Measurements from ENCODE around the gene WASL. TPM values are rescaled to one million over a fixed set of nuclear protein-coding genes. Genes with fewer than 3 reads are reported as not detected.
A peak's percentile ranks its signal among the peaks of the same experiment; 100 is the strongest.
"Not testable (repeated sequence)": the region's sequence is repeated elsewhere in the genome, so short reads cannot be mapped to it uniquely, and the experiment has no call there.

WASL gene
- total RNA-seq, 2 experiments from 2014 or later, result 4.4 to 6.3 TPM

DNA sequence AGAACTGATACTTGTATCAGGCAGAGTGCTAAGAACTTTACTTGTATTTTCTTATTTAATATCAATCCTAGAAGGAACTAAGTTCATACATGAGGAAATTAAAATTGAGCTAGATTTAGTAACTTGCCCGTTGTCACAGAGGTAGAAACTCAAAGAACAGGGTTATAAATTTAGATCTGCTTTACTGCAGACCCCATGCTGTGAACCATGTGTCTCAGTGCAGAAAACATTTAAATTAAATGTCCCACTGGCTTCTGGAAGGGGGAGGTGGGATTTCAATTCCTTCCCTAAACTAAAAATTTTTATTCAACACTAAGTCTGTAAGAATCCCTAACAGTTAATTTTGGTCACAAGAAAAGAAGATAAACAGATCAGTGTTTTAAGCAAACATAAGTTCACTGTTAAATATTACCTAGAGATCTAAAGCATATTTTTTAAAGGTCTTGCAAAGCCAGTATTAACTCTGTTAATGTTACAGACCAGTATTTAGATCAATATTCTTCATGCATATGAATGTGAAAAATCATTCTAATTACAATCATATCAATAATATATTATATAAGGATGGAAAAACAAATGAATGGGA, 23.1 kb downstream of the WASL start:
- Histone ChIP-seq H3K9me3 (ENCODE audit: low read length) (no peaks in the 10 kb centered on the region; the same call in 1 of the 2 replicates), H2AFZ (ENCODE audit: low read length) (no peak overlapping the region), H4K20me1 (ENCODE audit: insufficient read depth, low read length) (peaks cover 23% of the 10 kb centered on the region; the same call in 1 of the 2 replicates), H3K4me1 (ENCODE audit: insufficient read depth, low read length, poor library complexity, severe bottlenecking) (peaks cover 22% of the 10 kb centered on the region), H3K4me3 (ENCODE audit: low read depth, low read length, poor library complexity, severe bottlenecking) (no peak overlapping the region), H3K79me2 (ENCODE audit: insufficient read depth, low read depth, low read length) (peaks cover 96% of the 10 kb centered on the region), H3K36me3 (ENCODE audit: insufficient read depth, low read length) (no peaks in the 10 kb centered on the region; the same call in 1 of the 2 replicates), H3K27ac (ENCODE audit: low read depth, low read length, poor library complexity, severe bottlenecking) (no peak overlapping the region), H3K4me2 (ENCODE audit: low read length) (0 out of 2 replicates have a peak overlapping the region, but pooled peaks have one; percentile 5), H3K9me2 (ENCODE audit: insufficient read depth, low read length) (no peaks in the 10 kb centered on the region)
- no peak for DNase-seq (ENCODE audit: low spot score)
- CTCF ChIA-PET (ENCODE audit: unreplicated experiment), result no interaction called here
- intact Hi-C loops (cut with micrococcal nuclease; ENCODE audit: unreplicated experiment), result no loop called here
- POLR2A ChIA-PET, result interaction anchor here (0.7 to 1.8 kb wide), 4 partner anchors 9 to 24 kb away, joined by 3 to 7 read pairs (median 4); partner anchors contain the start of gene WASL
- BruUV-seq (replicated peaks), result no TSS peak
- TF ChIP-seq, protein P1, sequence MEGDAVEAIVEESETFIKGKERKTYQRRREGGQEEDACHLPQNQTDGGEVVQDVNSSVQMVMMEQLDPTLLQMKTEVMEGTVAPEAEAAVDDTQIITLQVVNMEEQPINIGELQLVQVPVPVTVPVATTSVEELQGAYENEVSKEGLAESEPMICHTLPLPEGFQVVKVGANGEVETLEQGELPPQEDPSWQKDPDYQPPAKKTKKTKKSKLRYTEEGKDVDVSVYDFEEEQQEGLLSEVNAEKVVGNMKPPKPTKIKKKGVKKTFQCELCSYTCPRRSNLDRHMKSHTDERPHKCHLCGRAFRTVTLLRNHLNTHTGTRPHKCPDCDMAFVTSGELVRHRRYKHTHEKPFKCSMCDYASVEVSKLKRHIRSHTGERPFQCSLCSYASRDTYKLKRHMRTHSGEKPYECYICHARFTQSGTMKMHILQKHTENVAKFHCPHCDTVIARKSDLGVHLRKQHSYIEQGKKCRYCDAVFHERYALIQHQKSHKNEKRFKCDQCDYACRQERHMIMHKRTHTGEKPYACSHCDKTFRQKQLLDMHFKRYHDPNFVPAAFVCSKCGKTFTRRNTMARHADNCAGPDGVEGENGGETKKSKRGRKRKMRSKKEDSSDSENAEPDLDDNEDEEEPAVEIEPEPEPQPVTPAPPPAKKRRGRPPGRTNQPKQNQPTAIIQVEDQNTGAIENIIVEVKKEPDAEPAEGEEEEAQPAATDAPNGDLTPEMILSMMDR (conservative IDR thresholded peaks at IDR 0.05; ENCODE audit: low read length), result no peak
- TF ChIP-seq EZH2phosphoT487 (IDR thresholded peaks at IDR 0.05; ENCODE audit: borderline replicate concordance, low read depth, low read length), result no peak

DNA sequence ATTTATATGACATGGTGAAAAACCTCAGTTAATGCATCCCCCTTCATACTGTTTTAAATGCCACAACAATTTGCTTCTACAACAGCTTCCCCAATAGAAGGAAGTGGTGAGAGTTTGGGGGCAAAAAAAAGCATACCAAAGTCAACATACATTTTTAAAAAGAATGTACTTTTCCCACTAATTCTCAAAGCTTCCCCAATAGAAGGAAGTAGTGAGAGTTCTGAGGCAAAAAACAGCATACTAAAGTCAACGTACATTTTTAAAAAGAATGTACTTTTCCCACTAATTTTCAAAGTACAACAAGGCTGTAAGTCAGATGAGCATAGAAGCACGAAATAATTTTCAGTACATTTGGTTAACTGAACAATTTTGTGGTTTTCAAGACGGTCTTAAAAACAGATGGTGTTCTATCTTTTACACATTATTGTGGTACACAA, 24.0 kb downstream of the WASL start:
- Histone ChIP-seq H2AFZ (ENCODE audit: low read length) (no peak overlapping the region), H3K9me2 (ENCODE audit: insufficient read depth, low read length) (no peaks in the 10 kb centered on the region), H3K9me3 (ENCODE audit: low read length) (no peaks in the 10 kb centered on the region; the same call in 1 of the 2 replicates), H3K36me3 (ENCODE audit: insufficient read depth, low read length) (no peaks in the 10 kb centered on the region; the same call in 1 of the 2 replicates), H3K4me2 (ENCODE audit: low read length) (peak overlapping the region; percentile 35), H3K4me3 (ENCODE audit: low read depth, low read length, poor library complexity, severe bottlenecking) (no peak overlapping the region), H3K27ac (ENCODE audit: low read depth, low read length, poor library complexity, severe bottlenecking) (no peak overlapping the region), H3K79me2 (ENCODE audit: insufficient read depth, low read depth, low read length) (peaks cover 96% of the 10 kb centered on the region), H4K20me1 (ENCODE audit: insufficient read depth, low read length) (peaks cover 23% of the 10 kb centered on the region; the same call in 1 of the 2 replicates), H3K4me1 (ENCODE audit: insufficient read depth, low read length, poor library complexity, severe bottlenecking) (peaks cover 22% of the 10 kb centered on the region)
- ChIA-PET CTCF (ENCODE audit: unreplicated experiment) (no interaction called here), POLR2A (interaction anchor here (0.6 to 1.3 kb wide), 3 partner anchors 19 to 176 kb away, joined by 3 to 5 read pairs (median 3); partner anchors contain the start of gene WASL)
- no peak for DNase-seq (ENCODE audit: low spot score)
- no peak for TF ChIP-seq EZH2phosphoT487 (IDR thresholded peaks at IDR 0.05; ENCODE audit: borderline replicate concordance, low read depth, low read length)
- TF ChIP-seq, protein P1 (conservative IDR thresholded peaks at IDR 0.05; ENCODE audit: low read length), result no peak
- BruUV-seq (replicated peaks), result no TSS peak
- intact Hi-C loops (cut with micrococcal nuclease; ENCODE audit: unreplicated experiment), result no loop called here

DNA sequence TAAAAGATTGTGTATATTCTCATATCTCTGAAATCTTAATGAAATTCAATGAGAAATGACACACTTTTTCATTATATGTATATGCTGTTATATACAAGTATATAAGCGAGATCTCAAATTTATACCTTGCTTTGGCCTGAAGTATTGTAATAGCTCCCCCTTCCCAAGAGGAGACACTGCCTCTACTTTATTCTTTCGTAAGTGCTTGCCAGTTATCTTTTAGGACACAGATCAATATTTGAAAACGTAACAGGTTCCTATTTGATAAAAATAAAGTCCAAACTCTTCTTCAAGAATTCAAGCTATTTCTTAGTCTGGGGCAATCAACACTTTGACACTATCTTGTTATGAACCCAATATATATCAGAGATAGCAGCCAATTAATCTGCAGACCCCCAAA, 24.9 kb downstream of the WASL start:
- intact Hi-C loops (cut with micrococcal nuclease; ENCODE audit: unreplicated experiment), result no loop called here
- Histone ChIP-seq H2AFZ (ENCODE audit: low read length) (no peak overlapping the region), H3K9me3 (ENCODE audit: low read length) (no peaks in the 10 kb centered on the region), H3K36me3 (ENCODE audit: insufficient read depth, low read length) (no peaks in the 10 kb centered on the region), H4K20me1 (ENCODE audit: insufficient read depth, low read length) (peaks cover 21% of the 10 kb centered on the region; the same call in 1 of the 2 replicates), H3K79me2 (ENCODE audit: insufficient read depth, low read depth, low read length) (peaks cover 90% of the 10 kb centered on the region), H3K4me1 (ENCODE audit: insufficient read depth, low read length, poor library complexity, severe bottlenecking) (peaks cover 22% of the 10 kb centered on the region), H3K27ac (ENCODE audit: low read depth, low read length, poor library complexity, severe bottlenecking) (no peak overlapping the region), H3K9me2 (ENCODE audit: insufficient read depth, low read length) (no peaks in the 10 kb centered on the region), H3K4me3 (ENCODE audit: low read depth, low read length, poor library complexity, severe bottlenecking) (no peak overlapping the region), H3K4me2 (ENCODE audit: low read length) (no peak overlapping the region)
- no TSS peak for BruUV-seq (replicated peaks)
- CTCF ChIA-PET (ENCODE audit: unreplicated experiment), result no interaction called here
- TF ChIP-seq EZH2phosphoT487 (IDR thresholded peaks at IDR 0.05; ENCODE audit: borderline replicate concordance, low read depth, low read length), result no peak
- TF ChIP-seq, protein P1 (conservative IDR thresholded peaks at IDR 0.05; ENCODE audit: low read length), result no peak
- POLR2A ChIA-PET, result interaction anchor here (1.1 to 1.7 kb wide), 4 partner anchors 8 to 26 kb away, joined by 4 to 10 read pairs (median 4); partner anchors contain the start of gene WASL
- DNase-seq (ENCODE audit: low spot score), result no peak

DNA sequence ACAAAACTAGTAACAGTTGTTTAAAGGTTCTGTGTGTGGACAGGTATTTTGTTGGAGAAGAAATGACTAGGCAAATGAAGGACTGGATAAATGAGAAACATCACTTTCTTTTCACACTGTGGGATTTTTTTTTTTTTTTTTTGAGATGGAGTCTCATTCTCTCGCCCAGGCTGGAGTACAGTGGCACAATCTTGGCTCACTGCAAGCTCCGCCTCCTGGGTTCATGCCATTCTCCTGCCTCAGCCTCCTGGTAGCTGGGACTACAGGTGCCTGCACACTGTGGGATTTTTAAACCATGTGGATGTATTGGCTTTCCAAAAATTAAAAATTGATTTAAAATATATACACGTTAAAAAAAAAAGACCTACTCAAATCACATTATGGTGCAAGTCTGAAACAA, 28.3 kb downstream of the WASL start:
- H3K4me3 ChIP-seq (ENCODE audit: low read depth, low read length, poor library complexity, severe bottlenecking); H3K4me2 ChIP-seq (ENCODE audit: low read length); H3K9me2 ChIP-seq (ENCODE audit: insufficient read depth, low read length); H3K9me3 ChIP-seq (ENCODE audit: low read length); H2AFZ ChIP-seq (ENCODE audit: low read length); H3K36me3 ChIP-seq (ENCODE audit: insufficient read depth, low read length); CTCF ChIA-PET (ENCODE audit: unreplicated experiment); DNase-seq (ENCODE audit: low spot score); H3K27ac ChIP-seq (ENCODE audit: low read depth, low read length, poor library complexity, severe bottlenecking); BruUV-seq (replicated peaks); intact Hi-C loops (cut with micrococcal nuclease; ENCODE audit: unreplicated experiment): not testable (repeated sequence)
- Histone ChIP-seq H3K4me1 (ENCODE audit: insufficient read depth, low read length, poor library complexity, severe bottlenecking) (peaks cover 14% of the 10 kb centered on the region), H3K79me2 (ENCODE audit: insufficient read depth, low read depth, low read length) (peaks cover 63% of the 10 kb centered on the region), H4K20me1 (ENCODE audit: insufficient read depth, low read length) (peaks cover 20% of the 10 kb centered on the region; the same call in 1 of the 2 replicates)
- POLR2A ChIA-PET, result interaction anchor here (1.1 to 1.9 kb wide), 3 partner anchors 11 to 29 kb away, joined by 4 to 8 read pairs (median 5); partner anchors contain the start of gene WASL
